GM12878 (cell line): ENCODE data around the gene ABCC4.

Source experiments
- BHLHE40 ChIP-seq, 2 experiments: fragments of 450-650 bp in 1 of 2; IDR thresholded peaks; 2 replicates each; pipeline ENCODE4 v1.6.1; 2011 to 2017; ENCODE audit warnings: low read depth in 2 of 2, borderline replicate concordance in 1 of 2, improper control_type of control experiment in 1 of 2, low read length in 1 of 2, mild to moderate bottlenecking in 1 of 2
- BMI1 ChIP-seq: fragments of 450-650 bp; IDR thresholded peaks from 2 replicates; pipeline ENCODE4 v1.6.1; 2016; ENCODE audit warnings: mild to moderate bottlenecking, moderate library complexity, borderline replicate concordance
- CEBPB ChIP-seq, 2 experiments: fragments of 150-350 bp in 1 of 2; IDR thresholded peaks; 2 replicates each; pipeline ENCODE4 v1.6.1; 2012 to 2014; ENCODE audit warnings: low read depth in 2 of 2, low read length in 2 of 2, borderline replicate concordance in 1 of 2, inconsistent platforms in 1 of 2
- CTCF ChIP-seq, 3 experiments: IDR thresholded peaks in 2 of 3; conservative IDR thresholded peaks in 1 of 3; 2 replicates each; pipeline ENCODE4 v1.5.1; 2011; ENCODE audit warnings: low read depth in 3 of 3, low read length in 3 of 3, mild to moderate bottlenecking in 3 of 3, control low read depth in 2 of 3, moderate library complexity in 2 of 3, inconsistent platforms in 1 of 3, mixed read lengths in 1 of 3; ENCODE audit not compliant: control insufficient read depth in 2 of 3, insufficient read depth in 1 of 3; ENCODE audit errors: extremely low read depth in 1 of 3
- EGR1 ChIP-seq, 2 experiments: IDR thresholded peaks; 1 replicate in 1 of 2; 2 replicates in 1 of 2; pipeline ENCODE4 v1.6.1; 2011 to 2012; ENCODE audit warnings: low read depth in 2 of 2, low read length in 2 of 2, borderline replicate concordance in 1 of 2, mild to moderate bottlenecking in 1 of 2, moderate library complexity in 1 of 2
- EP300 ChIP-seq, 2 experiments: fragments of 150-350 bp in 1 of 2; IDR thresholded peaks; 2 replicates each; pipeline ENCODE4 v1.6.1; 2011 to 2012; ENCODE audit warnings: low read depth in 2 of 2, low read length in 2 of 2, borderline replicate concordance in 1 of 2, improper control_type of control experiment in 1 of 2, inconsistent platforms in 1 of 2; ENCODE audit not compliant: control insufficient read depth in 1 of 2
- MEF2A ChIP-seq: IDR thresholded peaks from 2 replicates; pipeline ENCODE4 v1.6.1; 2011; ENCODE audit warnings: low read depth, mild to moderate bottlenecking, low read length, moderate library complexity; ENCODE audit not compliant: insufficient read depth
- NFXL1 ChIP-seq: fragments of 450-650 bp; IDR thresholded peaks from 2 replicates; pipeline ENCODE4 v1.6.1; 2017; ENCODE audit warnings: antibody characterized with exemption, mild to moderate bottlenecking, borderline replicate concordance
- NR2C2 ChIP-seq: IDR thresholded peaks from 2 replicates; pipeline ENCODE4 v1.6.1; 2011; ENCODE audit warnings: borderline replicate concordance, low read depth; ENCODE audit not compliant: control insufficient read depth, insufficient read length
- RAD51 ChIP-seq: fragments of 450-650 bp; IDR thresholded peaks from 2 replicates; pipeline ENCODE4 v1.6.1; 2016; ENCODE audit warnings: moderate library complexity, mild to moderate bottlenecking, inconsistent platforms
- RCOR1 ChIP-seq: conservative IDR thresholded peaks from 2 replicates; pipeline ENCODE4 v1.6.1; 2012; ENCODE audit warnings: low read depth, low read length, improper control_type of control experiment
- SMC3 ChIP-seq: IDR thresholded peaks from 2 replicates; pipeline ENCODE4 v1.6.1; 2011; ENCODE audit warnings: low read length, improper control_type of control experiment, borderline replicate concordance
- TF ChIP-seq, protein P1 (sequence below): IDR thresholded peaks from 2 replicates; pipeline ENCODE4 v1.6.1; 2011; ENCODE audit warnings: low read depth, low read length, improper control_type of control experiment, borderline replicate concordance

GRCh38 chr13:95083066-95083465 lies 218.2 kb downstream of the ABCC4 start:
- TF ChIP-seq EGR1 (IDR thresholded peaks at IDR 0.05; ENCODE audit: borderline replicate concordance in 1 of 2, low read depth in 2 of 2, low read length in 2 of 2) = no peak
- TF ChIP-seq NR2C2 = no peak
- TF ChIP-seq CEBPB (IDR thresholded peaks at IDR 0.05; ENCODE audit: borderline replicate concordance in 1 of 2, low read depth in 2 of 2, low read length in 2 of 2) = no peak
- no peak for TF ChIP-seq SMC3
- no peak for TF ChIP-seq CTCF (IDR thresholded peaks at IDR 0.05 in 2 of 3, conservative IDR thresholded peaks at IDR 0.05 in 1 of 3; ENCODE audit: control insufficient read depth in 2 of 3, extremely low read depth in 1 of 3, insufficient read depth in 1 of 3, low read depth in 3 of 3, low read length in 3 of 3)
- no peak for TF ChIP-seq BMI1
- TF ChIP-seq BHLHE40 (IDR thresholded peaks at IDR 0.05; ENCODE audit: borderline replicate concordance in 1 of 2, low read depth in 2 of 2, low read length in 1 of 2) = no peak
- TF ChIP-seq, protein P1, sequence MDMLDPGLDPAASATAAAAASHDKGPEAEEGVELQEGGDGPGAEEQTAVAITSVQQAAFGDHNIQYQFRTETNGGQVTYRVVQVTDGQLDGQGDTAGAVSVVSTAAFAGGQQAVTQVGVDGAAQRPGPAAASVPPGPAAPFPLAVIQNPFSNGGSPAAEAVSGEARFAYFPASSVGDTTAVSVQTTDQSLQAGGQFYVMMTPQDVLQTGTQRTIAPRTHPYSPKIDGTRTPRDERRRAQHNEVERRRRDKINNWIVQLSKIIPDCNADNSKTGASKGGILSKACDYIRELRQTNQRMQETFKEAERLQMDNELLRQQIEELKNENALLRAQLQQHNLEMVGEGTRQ = no peak
- TF ChIP-seq RCOR1 = no peak
- TF ChIP-seq RAD51 = no peak
- no peak for TF ChIP-seq EP300 (IDR thresholded peaks at IDR 0.05; ENCODE audit: borderline replicate concordance in 1 of 2, control insufficient read depth in 1 of 2, low read depth in 2 of 2, low read length in 2 of 2)
- no peak for TF ChIP-seq MEF2A
- no peak for TF ChIP-seq NFXL1
